T-helper 22 cell (primary cell): ENCODE data around the gene NUPR1.
"Not testable (repeated sequence)": the region's sequence is repeated elsewhere in the genome, so short reads cannot be mapped to it uniquely, and the experiment has no call there.

Experiments used
- DNase-seq: peaks from one replicate; pipeline ENCODE4 v3.0.0-alpha.2; 2020; ENCODE audit warnings: low read depth

Gene NUPR1

GRCh38 chr16:28526201-28527099, 12.3 kb downstream of the NUPR1 start:
- DNase-seq: no peak

- DNase-seq: no peak
Observed at GRCh38 chr16:28524681-28525171, 14.0 kb downstream of the NUPR1 start.

- DNase-seq: no peak
Observed at GRCh38 chr16:28522792-28523191, 16.0 kb downstream of the NUPR1 start.

GRCh38 chr16:28521436-28521835, 17.3 kb downstream of the NUPR1 start:
- no peak for DNase-seq

DNA sequence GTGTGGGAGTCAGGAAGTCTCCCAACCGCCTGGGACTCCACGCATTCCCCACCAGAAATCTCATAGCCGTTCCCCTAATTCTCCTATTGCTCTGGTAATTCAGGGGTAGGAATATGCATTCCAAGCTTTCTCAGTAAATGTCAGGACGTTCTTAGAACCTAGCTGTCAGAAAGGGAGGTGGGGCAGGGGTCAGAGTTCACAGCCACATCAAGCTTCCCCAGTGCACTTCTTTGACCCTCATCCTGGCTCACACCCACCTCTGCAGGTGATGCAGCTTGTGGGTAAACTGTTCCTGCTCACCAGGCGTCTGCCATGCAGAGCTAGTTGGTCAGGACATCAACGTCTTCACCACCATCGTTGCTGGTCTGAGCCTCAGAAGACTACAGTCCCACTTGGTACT, 18.1 kb downstream of the NUPR1 start:
- no peak for DNase-seq

DNA sequence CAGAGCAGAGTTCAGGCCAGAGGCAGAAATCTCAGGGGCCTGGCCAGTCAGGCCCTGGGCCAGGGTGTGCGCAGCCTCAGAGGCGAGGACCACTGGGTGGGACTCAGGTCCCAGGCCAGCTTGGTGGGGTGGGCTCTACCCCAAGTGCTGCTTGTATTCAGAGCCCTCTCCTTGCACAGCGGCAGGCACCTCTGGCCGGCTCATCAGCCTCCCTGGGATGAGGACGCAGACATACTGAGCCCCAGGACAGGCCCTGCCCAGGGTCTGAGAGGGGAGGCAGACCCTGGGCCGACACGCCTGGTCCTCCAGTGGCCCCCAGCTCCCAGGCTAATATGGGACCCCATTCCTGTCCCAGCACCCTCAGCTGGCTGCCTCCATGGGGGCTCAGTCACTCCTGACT, 24.5 kb downstream of the NUPR1 start:
- no peak for DNase-seq

GRCh38 chr16:28513484-28514181, 25.1 kb downstream of the NUPR1 start:
- DNase-seq: no peak

GRCh38 chr16:28511801-28512789, 26.7 kb downstream of the NUPR1 start:
- DNase-seq: no peak

- DNase-seq: no peak
Observed at GRCh38 chr16:28511031-28511430, 27.7 kb downstream of the NUPR1 start.

GRCh38 chr16:28505489-28506137, 33.2 kb downstream of the NUPR1 start:
- no peak for DNase-seq

DNA sequence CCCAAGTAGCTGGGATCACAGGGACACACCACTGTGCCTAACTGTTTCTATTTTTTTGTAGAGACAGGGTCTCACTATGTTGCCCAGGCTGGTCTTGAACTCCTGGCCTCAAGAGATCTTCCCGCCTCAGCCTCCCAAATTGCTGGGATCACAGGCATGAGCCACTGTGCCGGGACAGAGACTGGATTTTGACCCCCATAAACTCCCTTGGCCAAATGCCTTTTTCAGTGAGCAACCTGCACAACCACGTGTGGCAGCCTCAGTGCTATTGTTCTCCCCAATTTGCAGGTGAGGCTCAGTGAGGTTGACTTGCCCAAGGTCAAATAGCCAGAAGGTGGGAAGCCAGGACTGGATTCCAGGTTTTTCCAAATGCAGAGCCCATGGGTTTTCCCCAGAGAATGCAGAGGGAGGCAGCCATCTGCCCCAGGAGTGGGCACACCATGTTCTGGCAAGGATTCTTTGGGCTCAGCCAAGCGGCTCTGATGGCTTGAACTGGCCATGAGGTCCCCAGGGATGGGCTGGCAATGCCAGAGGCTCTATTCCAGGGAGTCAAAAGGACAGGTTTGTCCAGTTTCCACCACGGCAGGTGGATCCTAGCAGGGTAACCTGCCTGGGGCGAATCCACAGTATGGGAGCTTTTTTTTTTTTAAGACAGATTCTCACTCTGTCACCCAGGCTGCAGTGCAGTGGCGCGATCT, 33.9 kb downstream of the NUPR1 start:
- no peak for DNase-seq

DNA sequence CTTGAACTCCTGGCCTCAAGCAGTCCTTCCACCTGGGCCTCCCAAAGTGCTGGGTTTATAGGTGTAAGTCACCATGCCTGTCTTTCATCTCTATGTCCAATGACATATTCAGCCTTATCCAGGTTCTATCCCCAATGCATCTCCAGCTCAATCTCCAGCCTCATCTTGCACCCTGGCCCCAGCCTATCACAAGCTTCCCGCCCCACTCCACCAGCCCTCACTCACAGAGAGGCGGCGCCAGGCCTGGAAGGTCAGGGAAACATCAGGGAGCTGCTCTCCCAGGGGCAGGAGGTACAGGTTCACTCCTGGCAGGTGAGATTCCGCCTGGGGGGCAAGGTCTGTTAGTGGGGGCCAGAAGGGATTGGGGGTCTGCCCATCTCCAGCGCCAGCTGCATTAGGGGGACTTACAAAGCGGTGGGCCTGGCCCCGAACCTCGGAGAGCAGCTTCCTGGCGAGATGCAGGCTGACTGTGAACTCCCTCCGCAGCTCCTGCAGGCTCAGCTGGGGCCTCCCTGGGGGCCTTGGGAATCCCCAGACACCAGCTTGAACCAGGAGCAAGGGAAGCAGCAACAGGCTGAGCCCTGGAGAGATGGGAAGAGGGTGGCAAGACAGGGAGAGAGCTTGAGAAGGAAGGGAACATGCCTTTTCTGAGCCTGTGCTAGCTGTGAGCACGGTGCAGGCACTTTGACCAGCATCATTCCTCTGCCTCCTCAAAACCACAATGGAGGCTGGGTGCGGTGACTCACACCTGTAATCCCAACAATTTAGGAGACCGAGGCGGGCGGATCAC, 35.1 kb downstream of the NUPR1 start:
- no peak for DNase-seq

DNA sequence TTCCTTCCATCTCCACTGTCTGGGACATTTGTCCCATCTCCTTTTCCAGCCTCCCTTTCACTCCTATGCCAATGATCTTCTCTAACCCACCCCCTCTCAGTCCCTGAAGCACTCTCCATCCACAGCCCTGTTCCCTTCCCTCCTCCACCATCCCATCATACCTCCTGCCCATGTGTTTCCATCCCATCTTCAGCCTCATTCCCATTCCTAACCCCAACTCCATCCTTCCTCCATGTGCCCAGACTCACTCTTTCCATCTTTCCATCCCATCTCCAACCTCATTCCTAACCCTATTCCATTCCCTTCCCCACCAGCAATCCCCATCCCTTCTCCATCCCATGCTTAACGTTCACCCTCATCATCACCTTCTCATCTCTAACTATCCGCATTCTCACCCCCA, 36.5 kb downstream of the NUPR1 start:
- no peak for DNase-seq

GRCh38 chr16:28501258-28502232, 37.2 kb downstream of the NUPR1 start:
- DNase-seq: no peak

- not testable (repeated sequence) for DNase-seq
Observed at GRCh38 chr16:28500476-28501180, 38.1 kb downstream of the NUPR1 start.

DNA sequence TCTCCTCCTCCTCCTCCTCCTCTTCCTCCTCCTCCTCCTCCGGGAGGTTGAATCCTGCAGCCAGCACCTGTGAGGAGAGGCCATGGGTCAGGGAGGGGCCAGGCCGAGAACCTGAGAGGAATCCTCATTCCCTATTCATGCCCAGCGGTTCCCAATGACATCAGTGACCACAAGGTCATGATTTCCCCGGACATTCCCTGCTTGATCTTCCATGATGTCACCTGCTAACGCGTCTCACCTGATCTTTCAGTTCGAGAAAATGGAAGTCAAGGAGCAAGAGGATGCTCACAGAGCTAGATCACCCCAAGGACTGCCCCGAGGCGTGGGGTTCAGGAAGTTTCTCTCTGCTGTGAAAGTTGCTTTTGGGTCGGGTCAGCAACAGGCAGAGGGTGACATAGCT, 38.9 kb downstream of the NUPR1 start:
- DNase-seq: no peak

DNA sequence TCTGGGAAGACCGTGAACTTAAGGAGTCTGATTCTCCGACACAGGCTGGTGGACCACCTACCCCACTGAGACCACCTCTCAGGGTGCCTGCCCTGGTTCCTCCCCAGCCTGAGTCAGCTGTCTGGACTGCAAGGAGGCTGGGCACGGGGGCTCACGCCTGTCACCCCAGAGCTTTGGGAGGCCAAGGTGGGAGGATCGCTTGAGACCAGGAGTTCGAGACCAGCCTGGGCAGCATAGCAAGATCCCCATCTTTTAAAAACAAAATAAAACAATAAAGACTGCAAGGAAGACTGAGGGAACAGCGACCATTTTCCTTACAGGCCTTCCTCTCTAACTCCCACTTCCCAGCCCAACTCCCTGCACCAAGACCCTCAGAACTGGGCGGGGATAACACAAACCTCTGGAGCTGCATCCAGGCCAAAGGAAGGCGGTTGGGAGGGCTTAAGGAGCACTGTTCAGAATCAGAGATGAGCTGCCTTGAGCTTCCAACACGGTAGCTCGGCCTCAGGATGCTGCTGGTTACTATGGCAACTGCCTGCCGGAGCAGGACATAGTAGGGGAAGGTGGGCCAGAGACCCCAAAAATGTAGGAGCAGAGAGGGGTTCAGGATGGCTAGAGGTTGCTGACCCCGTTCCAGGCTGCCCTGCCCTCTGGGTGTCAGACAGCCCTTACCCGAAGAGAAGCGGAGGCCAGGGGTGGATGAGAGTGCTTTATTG, 40.0 kb downstream of the NUPR1 start:
- DNase-seq: no peak
